GM18520 (cell line): ENCODE results near the gene RHBDF2.

Experiments used
- ATAC-seq: cut with Tn5 transposase; IDR thresholded peaks from one replicate; pipeline ENCODE4 v1.9.1; 2021; ENCODE audit not compliant: unreplicated experiment

Gene RHBDF2

DNA sequence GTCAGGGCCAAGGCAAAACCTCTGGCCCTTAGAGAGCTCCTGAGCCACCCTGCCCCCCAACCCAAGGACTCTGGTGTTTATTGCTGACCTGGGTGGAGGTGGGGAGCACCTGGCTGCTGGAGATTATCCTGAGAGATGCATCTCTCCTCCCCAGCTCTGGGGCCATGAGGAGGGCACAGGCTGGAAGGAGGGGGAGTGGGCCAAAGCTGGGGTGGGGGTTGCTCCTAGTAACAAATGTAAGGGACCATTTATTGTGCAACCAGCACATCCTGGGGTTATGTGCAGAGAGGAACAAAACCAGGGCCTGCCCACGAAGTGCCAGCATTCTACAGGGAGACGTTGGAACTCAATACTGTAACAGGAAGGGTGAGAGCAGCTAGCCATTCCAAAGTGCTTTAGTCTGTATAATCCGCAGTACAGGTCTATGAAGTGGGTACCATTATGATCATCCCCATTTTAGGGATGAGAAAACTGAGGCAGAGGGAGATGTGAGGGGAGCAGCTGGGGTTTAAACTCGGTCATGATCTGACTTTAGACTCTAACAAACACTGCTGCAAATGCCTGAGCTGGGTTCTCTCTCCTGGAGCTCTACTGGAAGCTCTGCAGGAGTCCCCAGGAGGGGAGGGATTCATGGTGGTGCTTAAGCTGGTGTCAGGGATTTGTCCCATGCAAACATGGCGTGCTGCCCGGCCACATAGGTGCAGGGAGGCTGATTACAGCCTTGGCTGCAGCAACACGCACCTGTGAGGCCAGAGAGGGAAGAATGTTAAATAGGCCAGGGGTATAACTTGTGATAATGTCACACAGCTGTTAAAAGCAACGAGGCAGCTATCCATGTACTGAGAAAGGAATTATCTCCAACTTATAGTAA lies 1.4 kb upstream of the RHBDF2 start:
- ATAC-seq, result no peak

GRCh38 chr17:76501827-76502307 lies 644 bp upstream of the RHBDF2 start:
- ATAC-seq, result no peak

- peak; percentile 2 for ATAC-seq
These were observed 541 bp downstream of the RHBDF2 start for GRCh38 chr17:76500747-76501017.

DNA sequence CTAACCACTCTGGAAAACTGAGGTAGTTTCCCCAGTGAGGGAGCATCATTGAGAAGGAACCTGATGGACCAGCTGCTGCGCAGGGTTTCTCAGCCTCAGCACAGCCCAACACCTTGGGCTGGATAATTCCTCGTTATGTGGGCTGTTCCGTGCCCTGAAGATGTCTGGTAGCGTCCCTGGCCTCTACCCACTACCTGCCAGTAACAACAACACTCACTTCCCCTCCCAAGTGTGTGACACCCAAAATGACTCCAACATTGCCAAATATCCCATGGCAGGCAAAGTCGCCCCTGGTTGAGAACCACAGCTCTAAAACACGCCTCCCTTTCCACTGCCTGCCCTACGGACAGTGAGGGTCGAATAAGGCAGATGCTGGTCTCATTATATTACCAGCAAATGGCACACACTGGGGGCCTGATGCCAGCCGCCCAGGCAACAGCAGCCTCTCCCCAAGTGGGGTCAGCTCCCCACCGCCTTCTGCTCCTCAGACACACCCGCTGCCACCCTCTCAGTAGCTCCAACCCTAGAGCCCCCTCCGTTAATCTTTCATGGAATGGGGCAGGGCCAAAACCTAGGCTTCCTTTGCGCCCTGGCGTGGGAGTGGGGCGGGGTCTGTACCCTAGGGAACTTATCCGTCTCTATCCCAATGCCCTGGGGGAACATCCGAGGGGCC lies 1.0 kb downstream of the RHBDF2 start:
- no peak for ATAC-seq

DNA sequence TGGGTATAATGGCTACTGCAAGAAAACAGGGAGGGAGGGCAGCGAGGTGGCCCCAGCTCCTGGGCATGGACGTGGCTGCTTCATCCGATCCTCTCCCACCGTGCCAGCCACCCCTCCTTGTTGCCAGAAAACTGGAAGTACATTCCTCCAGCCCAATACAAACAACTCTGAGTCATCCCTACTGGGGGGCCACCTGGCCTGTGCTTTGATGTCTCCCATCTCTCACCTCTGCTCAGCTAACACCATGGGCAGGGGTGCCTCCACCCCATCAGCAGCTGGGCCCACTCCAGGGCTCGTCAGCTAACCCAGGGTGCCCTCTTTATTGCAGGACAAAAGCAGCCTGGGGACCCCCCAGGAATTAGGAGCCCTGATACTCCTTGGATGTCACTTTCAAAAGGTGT lies 2.0 kb downstream of the RHBDF2 start:
- ATAC-seq, result no peak

DNA sequence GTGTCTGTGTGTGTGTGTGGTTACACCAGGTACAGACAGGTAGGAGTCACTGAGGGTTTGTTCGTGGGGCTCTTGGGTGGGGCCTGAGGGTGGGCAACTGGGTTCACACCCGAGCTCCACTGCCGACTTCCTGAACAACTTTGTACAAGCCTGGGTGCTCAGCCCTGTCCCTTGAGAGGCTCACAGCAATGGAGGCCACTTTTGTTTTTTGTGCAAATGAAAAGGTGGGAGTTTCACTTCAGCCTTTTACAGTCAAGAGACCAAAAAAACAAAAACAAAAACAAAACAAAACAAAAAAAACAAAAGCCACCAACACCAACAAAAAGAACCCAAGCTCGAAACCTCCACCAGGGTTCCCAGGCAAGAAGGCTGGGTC lies 2.4 kb downstream of the RHBDF2 start:
- no peak for ATAC-seq

DNA sequence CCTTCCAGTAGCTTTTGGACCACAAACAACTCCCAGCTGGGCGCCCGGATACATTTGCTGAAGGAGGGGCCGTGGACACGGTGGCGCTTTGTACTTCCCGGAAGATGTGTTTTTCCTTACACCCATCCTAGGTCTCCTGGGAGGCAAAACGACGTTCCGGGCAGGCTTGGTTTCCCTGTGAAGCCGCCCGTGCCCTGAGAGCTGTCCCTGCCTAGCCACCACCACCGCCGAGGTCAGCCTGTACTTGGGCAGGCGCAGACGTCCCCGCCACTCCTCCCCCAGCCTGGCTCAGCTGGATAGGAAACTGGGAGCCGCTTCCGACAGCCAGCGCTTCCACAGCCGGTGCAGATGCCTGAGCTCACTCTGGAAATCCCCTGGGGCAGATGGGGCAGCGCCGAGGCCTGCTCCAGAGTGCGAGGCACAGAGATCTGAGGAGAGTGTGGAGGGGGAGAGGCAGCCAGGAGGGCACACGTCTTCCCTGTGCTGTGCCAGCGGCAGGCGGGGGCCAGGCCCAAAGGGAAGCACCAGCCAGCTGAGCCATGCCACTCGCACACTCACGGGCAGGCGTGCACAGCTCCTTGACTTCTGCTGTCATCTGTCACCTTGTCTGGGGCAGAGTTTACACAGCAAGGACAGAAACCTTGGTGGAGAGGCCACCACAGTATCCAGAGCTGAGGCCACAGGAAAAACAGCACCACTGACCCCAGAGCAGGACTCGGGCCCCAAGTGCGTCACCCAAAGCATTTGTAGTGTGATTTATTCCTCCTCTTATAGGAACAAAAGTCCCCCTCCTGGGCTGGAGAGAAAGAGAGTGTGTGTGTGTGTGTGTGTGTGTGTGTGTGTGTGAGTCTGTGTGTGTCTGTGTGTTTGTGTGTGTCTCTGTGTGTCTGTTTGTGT lies 3.0 kb downstream of the RHBDF2 start:
- ATAC-seq, result no peak

- ATAC-seq, result no peak
These were observed 3.6 kb downstream of the RHBDF2 start for GRCh38 chr17:76497699-76497978.

DNA sequence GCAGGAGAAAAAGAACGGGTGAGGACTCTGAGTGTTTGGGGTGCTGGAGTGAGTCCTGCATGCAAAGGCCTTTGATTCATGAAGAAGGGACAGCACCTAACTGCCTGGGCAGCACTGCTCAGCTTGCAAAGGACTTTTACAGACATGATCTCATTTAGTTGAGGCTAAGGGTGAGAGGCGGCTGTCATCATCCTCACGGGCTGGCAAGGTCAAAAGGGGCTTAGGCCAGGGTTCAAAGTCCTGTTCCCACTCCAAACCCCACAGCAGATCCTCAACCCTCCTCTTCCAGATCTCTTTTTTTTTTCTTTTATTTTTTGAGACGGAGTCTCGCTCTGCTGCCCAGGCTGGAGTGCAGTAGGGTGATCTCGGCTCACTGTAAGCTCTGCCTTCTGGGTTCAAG lies 4.8 kb downstream of the RHBDF2 start:
- ATAC-seq, result no peak

GRCh38 chr17:76495663-76496400 lies 5.4 kb downstream of the RHBDF2 start:
- no peak for ATAC-seq

DNA sequence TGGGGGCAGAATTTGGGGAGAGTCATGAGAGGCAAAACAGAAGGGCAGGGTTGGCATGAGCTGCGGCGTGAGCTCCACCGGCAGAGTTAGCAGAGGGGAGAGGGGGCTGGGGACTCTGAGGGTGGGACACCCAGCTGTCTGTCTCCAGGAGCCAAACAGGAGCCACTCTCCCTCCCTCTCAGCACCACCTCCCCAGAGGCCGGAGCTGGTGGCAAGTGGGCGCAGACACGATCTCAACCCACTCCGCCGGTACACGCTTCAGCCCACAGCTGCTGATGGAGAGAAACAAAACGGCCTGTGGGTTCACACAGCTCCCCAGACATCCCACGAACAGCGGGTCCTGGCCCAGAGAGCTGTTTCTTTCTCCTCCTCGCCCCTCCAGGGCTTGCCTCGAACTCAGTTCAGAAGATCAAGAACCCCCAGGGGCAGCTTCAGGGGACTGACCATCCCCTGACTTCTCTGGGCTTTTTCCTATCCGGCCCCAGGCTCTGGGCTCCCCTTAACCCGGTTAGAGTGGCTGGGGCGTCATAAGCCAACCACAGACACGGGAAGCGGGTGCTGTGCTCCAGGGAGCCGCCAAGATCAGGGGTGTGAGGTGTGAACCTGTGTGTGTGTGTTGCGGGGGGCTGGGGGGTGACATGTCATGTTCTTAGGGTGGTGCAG lies 7.6 kb downstream of the RHBDF2 start:
- no peak for ATAC-seq

DNA sequence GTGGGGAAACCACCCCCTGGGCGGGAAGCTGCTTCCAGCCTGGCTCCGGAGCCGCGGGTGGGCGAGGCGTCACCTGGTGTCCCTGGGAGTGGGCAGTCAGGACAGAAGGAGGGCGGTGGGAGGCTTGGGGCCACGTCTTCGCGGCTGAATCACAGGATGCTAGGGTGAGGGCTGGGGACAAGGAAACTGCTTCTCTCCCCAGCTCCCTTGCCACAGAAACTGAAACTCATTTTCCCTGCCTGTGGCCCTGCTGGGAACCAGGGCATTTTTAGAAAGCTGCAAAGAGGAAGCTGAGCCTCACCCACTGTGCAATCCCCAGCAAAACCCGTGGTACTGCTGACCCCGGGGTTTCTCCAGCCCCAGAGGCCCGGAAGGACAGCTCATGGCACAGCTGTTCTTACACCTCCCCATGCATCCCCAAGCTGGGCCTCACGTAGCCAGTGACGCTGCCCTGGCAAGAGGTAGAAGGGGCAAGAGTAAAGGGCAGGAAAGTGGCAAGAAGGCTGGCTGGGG lies 8.2 kb downstream of the RHBDF2 start:
- ATAC-seq, result no peak

- no peak for ATAC-seq
These were observed 8.9 kb downstream of the RHBDF2 start for GRCh38 chr17:76492123-76492988.

- no peak for ATAC-seq
These were observed 9.7 kb downstream of the RHBDF2 start for GRCh38 chr17:76491271-76492122.

DNA sequence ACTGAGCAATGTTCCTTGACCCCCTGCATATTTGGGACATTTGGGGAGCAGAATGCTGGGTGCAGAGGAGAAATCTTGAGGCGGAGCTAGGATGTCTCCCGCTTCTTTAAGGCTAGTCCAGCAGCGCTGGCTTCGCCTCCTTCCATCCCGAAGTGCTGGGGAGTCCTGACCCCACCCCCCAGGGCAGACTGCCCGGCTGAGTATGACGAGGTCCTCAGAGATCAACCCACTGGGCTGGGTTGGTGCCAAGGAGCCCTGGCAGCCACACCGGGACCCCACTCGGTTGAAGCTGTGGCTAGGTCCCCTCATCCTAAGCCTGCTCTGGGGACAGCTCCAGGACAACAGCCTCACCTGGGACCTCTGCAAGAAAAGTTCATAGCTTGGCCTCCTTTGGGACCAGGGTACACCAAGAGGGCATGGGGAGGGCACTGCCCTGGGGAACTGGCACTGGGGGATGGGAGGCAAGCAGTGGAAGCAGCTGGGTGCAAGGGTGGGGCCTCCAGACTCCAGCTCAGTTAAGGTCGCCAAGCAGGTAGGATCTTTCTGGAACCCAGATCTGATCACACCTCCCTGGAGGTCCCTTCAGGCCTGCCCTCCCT lies 11.0 kb downstream of the RHBDF2 start:
- no peak for ATAC-seq

DNA sequence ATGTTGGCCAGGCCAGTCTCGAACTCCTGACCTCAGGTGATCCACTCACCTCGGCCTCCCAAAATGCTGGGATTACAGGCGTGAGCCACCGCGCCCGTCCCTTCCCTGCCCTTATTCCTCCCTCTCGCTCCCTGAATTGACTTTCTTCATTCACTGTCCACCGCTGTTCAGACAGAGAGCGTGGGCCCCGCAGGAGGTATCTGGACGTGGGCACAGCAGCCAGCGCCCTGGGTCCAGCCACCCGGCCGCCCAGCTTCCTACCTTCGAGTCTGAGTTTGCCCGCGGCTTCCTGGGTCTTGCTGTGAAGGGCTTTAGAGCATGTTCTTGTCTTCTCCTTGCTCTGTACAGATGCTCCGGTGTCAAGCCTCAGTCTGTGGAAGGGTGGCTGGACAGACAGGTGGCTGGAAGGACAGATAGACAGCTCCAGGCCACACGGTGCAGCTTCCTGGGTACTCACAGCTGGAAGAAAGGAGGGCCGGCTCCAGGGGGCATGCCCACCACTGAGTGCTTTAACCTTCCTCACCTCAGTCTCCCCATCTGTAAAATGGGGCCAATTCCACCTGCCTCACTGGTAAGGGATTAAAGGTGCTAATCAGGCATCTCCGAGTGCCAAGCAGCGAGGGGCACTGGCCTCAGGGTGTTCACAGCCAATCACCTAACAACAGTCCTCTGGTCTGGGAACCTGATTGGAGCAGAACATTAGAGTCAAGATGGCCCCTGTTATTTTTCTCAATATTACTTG lies 13.6 kb downstream of the RHBDF2 start:
- ATAC-seq, result no peak

- ATAC-seq, result no peak
These were observed 15.7 kb downstream of the RHBDF2 start for GRCh38 chr17:76485569-76485968.
